HG03571 (cell line): ENCODE data around the gene MDN1.

Experiments
- ATAC-seq: cut with Tn5 transposase; IDR thresholded peaks from one replicate; pipeline ENCODE4 v1.9.1; 2021; ENCODE audit not compliant: unreplicated experiment

MDN1 gene

GRCh38 chr6:89703292-89703691 lies 116.3 kb downstream of the MDN1 start:
- ATAC-seq, result no peak

GRCh38 chr6:89702349-89702748 lies 117.2 kb downstream of the MDN1 start:
- no peak for ATAC-seq

GRCh38 chr6:89695667-89696066 lies 123.9 kb downstream of the MDN1 start:
- ATAC-seq, result no peak

GRCh38 chr6:89694428-89694827 lies 125.2 kb downstream of the MDN1 start:
- no peak for ATAC-seq

- ATAC-seq, result no peak
These were observed 126.4 kb downstream of the MDN1 start for GRCh38 chr6:89693207-89693606.

GRCh38 chr6:89692256-89692655 lies 127.3 kb downstream of the MDN1 start:
- ATAC-seq, result no peak

GRCh38 chr6:89690944-89691324 lies 128.7 kb downstream of the MDN1 start:
- ATAC-seq, result no peak

- no peak for ATAC-seq
These were observed 129.9 kb downstream of the MDN1 start for GRCh38 chr6:89689732-89690131.

GRCh38 chr6:89688328-89688727 lies 131.3 kb downstream of the MDN1 start:
- ATAC-seq, result no peak

GRCh38 chr6:89685311-89685710 lies 134.3 kb downstream of the MDN1 start:
- ATAC-seq, result no peak

- no peak for ATAC-seq
These were observed 136.6 kb downstream of the MDN1 start for GRCh38 chr6:89682991-89683390.

- ATAC-seq, result no peak
These were observed 137.5 kb downstream of the MDN1 start for GRCh38 chr6:89681983-89682564.

GRCh38 chr6:89680551-89680950 lies 139.0 kb downstream of the MDN1 start:
- ATAC-seq, result no peak

- ATAC-seq, result no peak
These were observed 139.4 kb downstream of the MDN1 start for GRCh38 chr6:89680150-89680549.

- ATAC-seq, result no peak
These were observed 140.1 kb downstream of the MDN1 start for GRCh38 chr6:89679215-89680120.

GRCh38 chr6:89678531-89678930 lies 141.1 kb downstream of the MDN1 start:
- no peak for ATAC-seq

GRCh38 chr6:89675949-89676748 lies 143.4 kb downstream of the MDN1 start:
- no peak for ATAC-seq

GRCh38 chr6:89670935-89671565 lies 148.5 kb downstream of the MDN1 start:
- no peak for ATAC-seq

GRCh38 chr6:89669002-89669401 lies 150.6 kb downstream of the MDN1 start:
- no peak for ATAC-seq

- ATAC-seq, result no peak
These were observed 151.6 kb downstream of the MDN1 start for GRCh38 chr6:89667872-89668556.
